PC-9 (cell line): Measurements from ENCODE around the gene IGFBP2. TPM values are rescaled to one million over a fixed set of nuclear protein-coding genes. Genes with fewer than 3 reads are reported as not detected.

Source experiments
- BruUV-seq: library from RNA; stranded (reverse); fragments of 400-500 nt; replicated peaks from 2 replicates; lab custom pipeline; 2021; lab: Mats Ljungman, UMichigan
- CTCF ChIA-PET: fragments of 300-600 bp; sonication (Branson Sonifier 250); formaldehyde crosslinking; loops from one replicate; lab custom pipeline; 2022; ENCODE audit warnings: antibody characterized with exemption; lab: Charles Lee
- POLR2A ChIA-PET: fragments of 300-600 bp; sonication (Branson Sonifier 250); formaldehyde crosslinking; loops from one replicate; lab custom pipeline; 2022; ENCODE audit warnings: antibody characterized with exemption; ENCODE audit not compliant: unreplicated experiment; lab: Charles Lee
- DNase-seq, 2 experiments: peaks; one replicate each; pipeline versions ENCODE4 v3.0.0 to v3.0.0-alpha.2; 2015 to 2022; ENCODE audit warnings: mixed read lengths in 1 of 2
- H2AFZ ChIP-seq: fragments of 200-600 bp; sonication (generic); 2 replicates; pipeline ENCODE4 v1.8.1; 2017; ENCODE audit warnings: antibody characterized with exemption
- H3F3A ChIP-seq: fragments of 200-600 bp; sonication (generic); 2 replicates; pipeline ENCODE4 v1.8.1; 2017; ENCODE audit warnings: antibody characterized with exemption, mild to moderate bottlenecking, low read depth; ENCODE audit not compliant: insufficient read depth
- H3K27ac ChIP-seq: fragments of 200-600 bp; sonication (generic); 2 replicates; pipeline ENCODE4 v1.6.1; 2016; ENCODE audit warnings: mixed run types
- H3K27me3 ChIP-seq: fragments of 200-600 bp; sonication (generic); 2 replicates; pipeline ENCODE4 v1.6.1; 2016; ENCODE audit warnings: low read depth, mixed run types; ENCODE audit not compliant: insufficient read depth
- H3K36me3 ChIP-seq: fragments of 200-600 bp; sonication (generic); 2 replicates; pipeline ENCODE4 v1.6.1; 2016; ENCODE audit warnings: low read depth, mixed run types
- H3K4me1 ChIP-seq: fragments of 200-600 bp; sonication (generic); replicated peaks from 2 replicates; pipeline ENCODE4 v1.6.1; 2016; ENCODE audit warnings: mixed run types; ENCODE audit not compliant: insufficient read depth
- H3K4me2 ChIP-seq: fragments of 200-600 bp; sonication (generic); 2 replicates; pipeline ENCODE4 v1.6.1; 2017; ENCODE audit warnings: mixed run types
- H3K4me3 ChIP-seq: fragments of 200-600 bp; sonication (generic); 2 replicates; pipeline ENCODE4 v1.6.1; 2016; ENCODE audit warnings: mixed run types
- H3K79me2 ChIP-seq: fragments of 200-600 bp; sonication (generic); 2 replicates; pipeline ENCODE4 v1.6.1; 2017; ENCODE audit warnings: low read depth, mixed run types
- H3K9me2 ChIP-seq: fragments of 200-600 bp; sonication (generic); 2 replicates; pipeline ENCODE4 v1.8.1; 2017; ENCODE audit warnings: mild to moderate bottlenecking; ENCODE audit not compliant: insufficient read depth
- H3K9me3 ChIP-seq: fragments of 200-600 bp; sonication (generic); 2 replicates; pipeline ENCODE4 v1.8.1; 2016; ENCODE audit warnings: low read depth; ENCODE audit not compliant: insufficient read depth
- H4K20me1 ChIP-seq: fragments of 200-600 bp; sonication (generic); 2 replicates; pipeline ENCODE4 v1.8.1; 2017; ENCODE audit not compliant: insufficient read depth
- EZH2 ChIP-seq: fragments of 200-600 bp; sonication (generic); IDR thresholded peaks from 2 replicates; pipeline ENCODE4 v1.8.0; 2017; ENCODE audit warnings: antibody characterized with exemption, low read depth
- intact Hi-C: fragments of 100-400 bp; cut with micrococcal nuclease; formaldehyde crosslinking; loops from one replicate; pipeline ENCODE4 v1.10.0; 2022; ENCODE audit not compliant: unreplicated experiment
- total RNA-seq: library from RNA; stranded (reverse); gene quantifications from 2 replicates; pipeline ENCODE4 v1.2.3, GENCODE V29; 2021
- TF ChIP-seq, protein P1 (sequence below): fragments of 200-600 bp; sonication (generic); conservative IDR thresholded peaks from 2 replicates; pipeline ENCODE4 v1.6.1; 2017; ENCODE audit warnings: mixed run types, antibody characterized with exemption, mild to moderate bottlenecking, moderate library complexity

IGFBP2 gene
- total RNA-seq, 1 experiment from 2014 or later: 106 TPM

GRCh38 chr2:216690456-216690852 lies 57.2 kb downstream of the IGFBP2 start:
- H3K4me1 ChIP-seq: no peaks in the 10 kb centered on the region; the same call in 1 of the 2 replicates
- no peaks in the 10 kb centered on the region for H3K27me3 ChIP-seq
- ChIA-PET CTCF (interaction anchor here (0.6 kb wide), 1 partner anchor 602 kb away, joined by 7 read pairs; no protein-coding TSS in a partner anchor), POLR2A (interaction anchor here (0.6 kb wide), 1 partner anchor 56 kb away, joined by 4 read pairs; no protein-coding TSS in a partner anchor)
- no peaks in the 10 kb centered on the region for H3K36me3 ChIP-seq
- intact Hi-C loops: loop anchor here (5.0 kb wide), 1 partner anchor 542 kb away; no protein-coding TSS in a partner anchor
- H3K4me2 ChIP-seq: no peak overlapping the region
- DNase-seq: no peak
- no peaks in the 10 kb centered on the region for H3K9me3 ChIP-seq
- H2AFZ ChIP-seq: no peak overlapping the region
- no TSS peak for BruUV-seq
- no peaks in the 10 kb centered on the region for H4K20me1 ChIP-seq
- no peaks in the 10 kb centered on the region for H3K9me2 ChIP-seq
- H3F3A ChIP-seq: 0 out of 2 replicates have a peak, but pooled peaks cover 3% of the 10 kb centered on the region
- TF ChIP-seq, protein P1, sequence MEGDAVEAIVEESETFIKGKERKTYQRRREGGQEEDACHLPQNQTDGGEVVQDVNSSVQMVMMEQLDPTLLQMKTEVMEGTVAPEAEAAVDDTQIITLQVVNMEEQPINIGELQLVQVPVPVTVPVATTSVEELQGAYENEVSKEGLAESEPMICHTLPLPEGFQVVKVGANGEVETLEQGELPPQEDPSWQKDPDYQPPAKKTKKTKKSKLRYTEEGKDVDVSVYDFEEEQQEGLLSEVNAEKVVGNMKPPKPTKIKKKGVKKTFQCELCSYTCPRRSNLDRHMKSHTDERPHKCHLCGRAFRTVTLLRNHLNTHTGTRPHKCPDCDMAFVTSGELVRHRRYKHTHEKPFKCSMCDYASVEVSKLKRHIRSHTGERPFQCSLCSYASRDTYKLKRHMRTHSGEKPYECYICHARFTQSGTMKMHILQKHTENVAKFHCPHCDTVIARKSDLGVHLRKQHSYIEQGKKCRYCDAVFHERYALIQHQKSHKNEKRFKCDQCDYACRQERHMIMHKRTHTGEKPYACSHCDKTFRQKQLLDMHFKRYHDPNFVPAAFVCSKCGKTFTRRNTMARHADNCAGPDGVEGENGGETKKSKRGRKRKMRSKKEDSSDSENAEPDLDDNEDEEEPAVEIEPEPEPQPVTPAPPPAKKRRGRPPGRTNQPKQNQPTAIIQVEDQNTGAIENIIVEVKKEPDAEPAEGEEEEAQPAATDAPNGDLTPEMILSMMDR: no peak
- TF ChIP-seq EZH2: no peak
- H3K4me3 ChIP-seq: no peak overlapping the region
- H3K27ac ChIP-seq: no peak overlapping the region
- no peaks in the 10 kb centered on the region for H3K79me2 ChIP-seq

GRCh38 chr2:216690853-216691741 lies 57.9 kb downstream of the IGFBP2 start:
- no peak overlapping the region for H2AFZ ChIP-seq
- peak overlapping the region; percentile 51 for H3K4me2 ChIP-seq
- BruUV-seq: no TSS peak
- peak; percentile 42 to 70 for DNase-seq
- H3F3A ChIP-seq: peaks cover 3% of the 10 kb centered on the region; the same call in 1 of the 2 replicates
- POLR2A ChIA-PET: interaction anchor here (0.6 to 0.7 kb wide), 2 partner anchors 56 to 962 kb away, joined by 4 to 6 read pairs; no protein-coding TSS in a partner anchor
- H3K27ac ChIP-seq: no peak overlapping the region
- CTCF ChIA-PET: interaction anchor here (0.6 to 0.7 kb wide), 3 partner anchors 173 to 601 kb away, joined by 6 to 7 read pairs (median 7); no protein-coding TSS in a partner anchor
- TF ChIP-seq, protein P1: no peak
- H3K4me1 ChIP-seq: peaks cover under 1% of the 10 kb centered on the region; the same call in 1 of the 2 replicates
- intact Hi-C loops: loop anchor here (5.0 kb wide), 1 partner anchor 541 kb away; no protein-coding TSS in a partner anchor
- H4K20me1 ChIP-seq: no peaks in the 10 kb centered on the region
- H3K4me3 ChIP-seq: no peak overlapping the region
- H3K36me3 ChIP-seq: no peaks in the 10 kb centered on the region
- H3K79me2 ChIP-seq: no peaks in the 10 kb centered on the region
- H3K9me3 ChIP-seq: no peaks in the 10 kb centered on the region
- no peaks in the 10 kb centered on the region for H3K27me3 ChIP-seq
- H3K9me2 ChIP-seq: no peaks in the 10 kb centered on the region

- BruUV-seq: no TSS peak
- TF ChIP-seq, protein P1: no peak
- TF ChIP-seq EZH2: no peak
- H3K4me3 ChIP-seq: peak overlapping the region; percentile 49; the same call in 1 of the 2 replicates
- H3K4me2 ChIP-seq: peak overlapping the region; percentile 61
- H4K20me1 ChIP-seq: no peaks in the 10 kb centered on the region
- no peaks in the 10 kb centered on the region for H3K9me2 ChIP-seq
- ChIA-PET CTCF (interaction anchor here (0.6 to 1.0 kb wide), 4 partner anchors 12 to 811 kb away, joined by 3 to 4 read pairs (median 3); no protein-coding TSS in a partner anchor), POLR2A (no interaction called here)
- H3K9me3 ChIP-seq: no peaks in the 10 kb centered on the region
- peak in 1 of 2 experiments; percentile 77 for DNase-seq
- H3K36me3 ChIP-seq: no peaks in the 10 kb centered on the region
- H3F3A ChIP-seq: peaks cover 3% of the 10 kb centered on the region; the same call in 1 of the 2 replicates
- H3K4me1 ChIP-seq: peaks cover 3% of the 10 kb centered on the region; the same call in 1 of the 2 replicates
- H3K79me2 ChIP-seq: no peaks in the 10 kb centered on the region
- no peaks in the 10 kb centered on the region for H3K27me3 ChIP-seq
- no peak overlapping the region for H3K27ac ChIP-seq
- intact Hi-C loops: loop anchor here (1.0 to 5.0 kb wide), 3 partner anchors 402 to 1014 kb away; no protein-coding TSS in a partner anchor
- H2AFZ ChIP-seq: peak overlapping the region; percentile 63; the same call in 1 of the 2 replicates
These were observed 59.6 kb downstream of the IGFBP2 start for GRCh38 chr2:216692636-216693413.
